Testis (tissue), 3 donors: Measurements from ENCODE around the gene METTL18. TPM values are rescaled to one million over a fixed set of nuclear protein-coding genes. Genes with fewer than 3 reads are reported as not detected.

ENCODE experiments used
- DNase-seq: peaks from one replicate; pipeline ENCODE4 v3.0.0-alpha.2; 2019
- H3K27ac ChIP-seq, 2 donors: fragments of 200-600 bp; sonication (generic); one replicate each; pipeline ENCODE4 v1.5.1; 2019
- H3K27me3 ChIP-seq: fragments of 200-600 bp; sonication (generic); one replicate; pipeline ENCODE4 v1.5.1; 2019
- H3K36me3 ChIP-seq: fragments of 200-600 bp; sonication (generic); one replicate; pipeline ENCODE4 v1.5.1; 2017; ENCODE audit warnings: low read depth; ENCODE audit errors: missing control alignments
- H3K4me1 ChIP-seq: fragments of 200-600 bp; sonication (generic); one replicate; pipeline ENCODE4 v1.5.1; 2019
- H3K4me3 ChIP-seq, 2 donors: fragments of 200-600 bp; sonication (generic); one replicate each; pipeline ENCODE4 v1.5.1; 2017 to 2019
- H3K9me3 ChIP-seq: fragments of 200-600 bp; sonication (generic); one replicate; pipeline ENCODE4 v1.5.1; 2017
- CTCF ChIP-seq, 3 experiments: fragments of 450-650 bp in 2 of 3; fragments of 200-600 bp in 1 of 3; sonication (generic) in 1 of 3; IDR thresholded peaks; one replicate each; pipeline ENCODE4 v1.5.1; 2016 to 2019; ENCODE audit warnings: antibody characterized with exemption in 3 of 3, mild to moderate bottlenecking in 2 of 3, moderate library complexity in 1 of 3
- POLR2A ChIP-seq: fragments of 450-650 bp; IDR thresholded peaks from one replicate; pipeline ENCODE4 v1.6.1; 2017; ENCODE audit warnings: antibody characterized with exemption, mild to moderate bottlenecking, moderate library complexity
- WGBS, 2 donors: methylation state at CpG; one replicate each; pipeline ENCODE4 v1.1.5; 2018; 5-methylcytosine and 5-hydroxymethylcytosine counted together
- intact Hi-C: fragments of 100-400 bp; cut with DNase I; formaldehyde crosslinking; loops from one replicate; pipeline ENCODE4 v1.15.1; 2023; ENCODE audit warnings: low total_unique reads
- polyA plus RNA-seq: library from polyadenylated mRNA; stranded (reverse); fragments of 350-450 nt; fragmentation: Illumina TruSeq; extraction: RNeasy Lipid Tissue Mini Kit (QIAGEN cat#74804); gene quantifications from one replicate; pipeline ENCODE4 v1.2.3, GENCODE V29; 2014; ENCODE audit warnings: low read depth, low replicate concordance; ENCODE audit not compliant: insufficient read depth
- total RNA-seq, 2 donors: library from RNA; depleted of rRNA; stranded (reverse); fragments of >200 nt; gene quantifications; one replicate each; pipeline ENCODE4 v1.2.3, GENCODE V29; 2016

METTL18 gene
- total and polyA plus RNA-seq, 3 donors from 2014 or later = 6.4 to 8.6 (median 6.6) TPM

DNA sequence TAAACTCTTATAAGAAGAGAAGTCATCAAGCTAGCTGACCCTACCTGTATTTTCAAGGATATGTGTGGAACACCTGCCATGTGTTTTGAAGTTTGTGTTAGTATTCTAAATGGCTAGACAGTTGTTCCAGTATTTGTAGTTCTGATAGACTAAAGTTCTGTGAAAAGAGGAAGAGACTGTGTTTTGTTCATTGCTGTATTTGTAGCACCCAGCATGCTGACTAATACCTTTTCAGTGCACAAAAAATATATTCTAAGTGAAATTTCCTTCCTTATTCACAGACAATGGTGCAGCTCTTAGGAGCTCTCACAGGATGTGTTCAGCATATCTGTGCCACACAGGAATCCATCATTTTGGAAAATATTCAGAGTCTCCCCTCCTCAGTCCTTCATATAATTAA is 8.2 kb upstream of the METTL18 start:
- no peak for DNase-seq
- no peak overlapping the region for H3K27ac ChIP-seq
- no peaks in the 10 kb centered on the region for H3K4me1 ChIP-seq
- no peaks in the 10 kb centered on the region for H3K27me3 ChIP-seq
- intact Hi-C loops = no loop called here
- TF ChIP-seq CTCF (IDR thresholded peaks at IDR 0.05) = no peak
- TF ChIP-seq POLR2A = no peak
- no peaks in the 10 kb centered on the region for H3K36me3 ChIP-seq
- no peak overlapping the region for H3K4me3 ChIP-seq
- no peaks in the 10 kb centered on the region for H3K9me3 ChIP-seq

- Histone ChIP-seq H3K27ac (no peak overlapping the region), H3K4me3 (no peak overlapping the region), H3K36me3 (no peaks in the 10 kb centered on the region), H3K9me3 (no peaks in the 10 kb centered on the region), H3K4me1 (peaks cover 4% of the 10 kb centered on the region), H3K27me3 (no peaks in the 10 kb centered on the region)
- DNase-seq = no peak
- 94 to 98% methylated on average over 5 of the region's 5 CpGs for WGBS, 2 donors
- TF ChIP-seq CTCF (IDR thresholded peaks at IDR 0.05) = no peak
- TF ChIP-seq POLR2A = no peak
- intact Hi-C loops = no loop called here
Observed at GRCh38 chr1:169797281-169797680, 2.6 kb upstream of the METTL18 start.

GRCh38 chr1:169796274-169796810 is 1.6 kb upstream of the METTL18 start:
- H3K4me1 ChIP-seq = peaks cover 4% of the 10 kb centered on the region
- no peak overlapping the region for H3K4me3 ChIP-seq
- intact Hi-C loops = no loop called here
- H3K27me3 ChIP-seq = no peaks in the 10 kb centered on the region
- 59 to 69% methylated on average over 7 of the region's 7 CpGs for WGBS, 2 donors
- H3K9me3 ChIP-seq = no peaks in the 10 kb centered on the region
- TF ChIP-seq POLR2A = no peak
- TF ChIP-seq CTCF (IDR thresholded peaks at IDR 0.05) = no peak
- no peak for DNase-seq
- H3K36me3 ChIP-seq = no peaks in the 10 kb centered on the region
- H3K27ac ChIP-seq = no peak overlapping the region

- Histone ChIP-seq H3K36me3 (no peaks in the 10 kb centered on the region), H3K27ac (no peak overlapping the region), H3K4me3 (peak overlapping the region; percentile 74 to 77), H3K4me1 (peaks cover 4% of the 10 kb centered on the region), H3K27me3 (no peaks in the 10 kb centered on the region), H3K9me3 (no peaks in the 10 kb centered on the region)
- TF ChIP-seq POLR2A = no peak
- intact Hi-C loops = no loop called here
- WGBS, 2 donors = 7 to 12% methylated on average over 5 of the region's 5 CpGs
- DNase-seq = no peak
Observed at GRCh38 chr1:169795687-169796086, 980 bp upstream of the METTL18 start.

- Histone ChIP-seq H3K36me3 (no peaks in the 10 kb centered on the region), H3K27ac (peak overlapping the region in 1 of 2 donors; percentile 70), H3K4me1 (peaks cover 4% of the 10 kb centered on the region), H3K4me3 (peak overlapping the region; percentile 74 to 77), H3K27me3 (no peaks in the 10 kb centered on the region), H3K9me3 (no peaks in the 10 kb centered on the region)
- TF ChIP-seq POLR2A (no peak), CTCF (IDR thresholded peaks at IDR 0.05) (no peak)
- WGBS, 2 donors = 26 to 40% methylated on average over 1 of the region's 1 CpG
- no peak for DNase-seq
- intact Hi-C loops = no loop called here
Observed at GRCh38 chr1:169793730-169794129, 977 bp downstream of the METTL18 start.
